Thyroid gland (tissue), 4 donors: ENCODE results near the gene ADAMTS16. TPM values are rescaled to one million over a fixed set of nuclear protein-coding genes. Genes with fewer than 3 reads are reported as not detected.
"Not testable (repeated sequence)": the region's sequence is repeated elsewhere in the genome, so short reads cannot be mapped to it uniquely, and the experiment has no call there.

ENCODE experiments used
- DNase-seq, 2 donors: peaks; one replicate each; pipeline ENCODE4 v3.0.0-alpha.2; 2019
- H3K27ac ChIP-seq, 3 donors: fragments of 200-600 bp; sonication (generic); 1 replicate in 2 of 3; 2 replicates in 1 of 3; pipeline ENCODE4 v1.5.1; 2016 to 2019; ENCODE audit warnings: mild to moderate bottlenecking in 1 of 3, moderate library complexity in 1 of 3
- H3K27me3 ChIP-seq: fragments of 200-600 bp; sonication (generic); one replicate; pipeline ENCODE4 v1.5.1; 2019
- H3K36me3 ChIP-seq, 2 donors: fragments of 200-600 bp; sonication (generic); one replicate each; pipeline ENCODE4 v1.5.1; 2016 to 2019
- H3K4me1 ChIP-seq, 2 donors: fragments of 200-600 bp; sonication (generic); one replicate each; pipeline ENCODE4 v1.5.1; 2017 to 2019
- H3K4me3 ChIP-seq, 3 donors: fragments of 200-600 bp; sonication (generic); replicated peaks in 1 of 3; 1 replicate in 2 of 3; 2 replicates in 1 of 3; pipeline ENCODE4 v1.5.1; 2016; ENCODE audit warnings: mild to moderate bottlenecking in 1 of 3
- H3K9me3 ChIP-seq: fragments of 200-600 bp; sonication (generic); one replicate; pipeline ENCODE4 v1.5.1; 2017
- POLR2A ChIP-seq, 2 donors: fragments of 450-650 bp; IDR thresholded peaks; one replicate each; pipeline ENCODE4 v1.6.1; 2017; ENCODE audit warnings: antibody characterized with exemption in 2 of 2, mild to moderate bottlenecking in 2 of 2, moderate library complexity in 1 of 2
- WGBS, 2 donors: methylation state at CpG; one replicate each; pipeline ENCODE4 v1.1.5; 2017; 5-methylcytosine and 5-hydroxymethylcytosine counted together
- intact Hi-C: fragments of 100-400 bp; cut with DNase I; formaldehyde crosslinking; loops from one replicate; pipeline ENCODE4 v1.15.1; 2023
- total RNA-seq, 4 donors: library from RNA; depleted of rRNA; stranded (reverse); fragments of >200 nt; gene quantifications; one replicate each; pipeline ENCODE4 v1.2.3, GENCODE V29; 2016
- TF ChIP-seq, protein P1 (sequence below), 6 experiments: fragments of 200-600 bp in 3 of 6; fragments of 450-650 bp in 3 of 6; sonication (generic) in 3 of 6; IDR thresholded peaks; one replicate each; pipeline ENCODE4 v1.5.1; 2016 to 2019; ENCODE audit warnings: antibody characterized with exemption in 6 of 6, mild to moderate bottlenecking in 2 of 6, inconsistent platforms in 1 of 6, moderate library complexity in 1 of 6

The ADAMTS16 gene
- total RNA-seq, 4 donors from 2014 or later, result 0.11 to 1.0 (median 0.16) TPM

- no peaks in the 10 kb centered on the region for H3K9me3 ChIP-seq
- no peak overlapping the region for H3K27ac ChIP-seq
- TF ChIP-seq POLR2A (IDR thresholded peaks at IDR 0.05), result no peak
- TF ChIP-seq, protein P1, sequence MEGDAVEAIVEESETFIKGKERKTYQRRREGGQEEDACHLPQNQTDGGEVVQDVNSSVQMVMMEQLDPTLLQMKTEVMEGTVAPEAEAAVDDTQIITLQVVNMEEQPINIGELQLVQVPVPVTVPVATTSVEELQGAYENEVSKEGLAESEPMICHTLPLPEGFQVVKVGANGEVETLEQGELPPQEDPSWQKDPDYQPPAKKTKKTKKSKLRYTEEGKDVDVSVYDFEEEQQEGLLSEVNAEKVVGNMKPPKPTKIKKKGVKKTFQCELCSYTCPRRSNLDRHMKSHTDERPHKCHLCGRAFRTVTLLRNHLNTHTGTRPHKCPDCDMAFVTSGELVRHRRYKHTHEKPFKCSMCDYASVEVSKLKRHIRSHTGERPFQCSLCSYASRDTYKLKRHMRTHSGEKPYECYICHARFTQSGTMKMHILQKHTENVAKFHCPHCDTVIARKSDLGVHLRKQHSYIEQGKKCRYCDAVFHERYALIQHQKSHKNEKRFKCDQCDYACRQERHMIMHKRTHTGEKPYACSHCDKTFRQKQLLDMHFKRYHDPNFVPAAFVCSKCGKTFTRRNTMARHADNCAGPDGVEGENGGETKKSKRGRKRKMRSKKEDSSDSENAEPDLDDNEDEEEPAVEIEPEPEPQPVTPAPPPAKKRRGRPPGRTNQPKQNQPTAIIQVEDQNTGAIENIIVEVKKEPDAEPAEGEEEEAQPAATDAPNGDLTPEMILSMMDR (IDR thresholded peaks at IDR 0.05), result no peak
- no peaks in the 10 kb centered on the region for H3K27me3 ChIP-seq
- H3K4me1 ChIP-seq, result no peaks in the 10 kb centered on the region
- 78 to 86% methylated on average over 8 of the region's 8 CpGs for WGBS, 2 donors
- H3K4me3 ChIP-seq, result no peak overlapping the region
- DNase-seq, result no peak
- H3K36me3 ChIP-seq, result no peaks in the 10 kb centered on the region
- intact Hi-C loops, result no loop called here
These were observed 11.4 kb upstream of the ADAMTS16 start for GRCh38 chr5:5128766-5129165.

DNA sequence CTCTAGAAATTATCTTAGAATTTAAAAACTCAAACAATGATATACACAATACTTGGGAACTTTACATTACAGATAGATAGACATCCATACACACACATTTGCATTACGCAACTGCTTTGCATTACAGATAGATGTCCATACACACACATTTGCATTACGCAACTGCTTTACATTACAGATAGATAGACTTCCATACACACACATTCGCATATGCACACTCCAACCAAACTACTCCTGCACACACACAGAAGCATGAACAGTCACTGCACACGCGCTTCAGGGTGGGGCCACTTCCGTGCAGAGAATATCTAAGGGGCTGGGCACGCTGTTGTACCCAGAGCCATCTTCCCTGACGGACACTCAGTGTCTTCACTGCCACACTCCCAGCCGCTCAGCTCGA, 7.9 kb upstream of the ADAMTS16 start:
- intact Hi-C loops, result no loop called here
- TF ChIP-seq POLR2A (IDR thresholded peaks at IDR 0.05), result no peak
- TF ChIP-seq, protein P1 (IDR thresholded peaks at IDR 0.05), result no peak
- no peaks in the 10 kb centered on the region for H3K9me3 ChIP-seq
- DNase-seq, result no peak
- no peaks in the 10 kb centered on the region for H3K27me3 ChIP-seq
- H3K4me3 ChIP-seq, result no peak overlapping the region
- 85 to 87% methylated on average over 10 of the region's 10 CpGs for WGBS, 2 donors
- H3K4me1 ChIP-seq, result no peaks in the 10 kb centered on the region
- no peak overlapping the region for H3K27ac ChIP-seq
- H3K36me3 ChIP-seq, result no peaks in the 10 kb centered on the region

GRCh38 chr5:5132693-5133295, 7.3 kb upstream of the ADAMTS16 start:
- Histone ChIP-seq H3K9me3 (no peaks in the 10 kb centered on the region), H3K27me3 (no peaks in the 10 kb centered on the region), H3K36me3 (no peaks in the 10 kb centered on the region), H3K4me1 (no peaks in the 10 kb centered on the region), H3K4me3 (no peak overlapping the region), H3K27ac (no peak overlapping the region)
- intact Hi-C loops, result no loop called here
- no peak for TF ChIP-seq POLR2A (IDR thresholded peaks at IDR 0.05)
- WGBS, 2 donors, result 84 to 86% methylated on average over 14 of the region's 15 CpGs
- DNase-seq, result no peak

DNA sequence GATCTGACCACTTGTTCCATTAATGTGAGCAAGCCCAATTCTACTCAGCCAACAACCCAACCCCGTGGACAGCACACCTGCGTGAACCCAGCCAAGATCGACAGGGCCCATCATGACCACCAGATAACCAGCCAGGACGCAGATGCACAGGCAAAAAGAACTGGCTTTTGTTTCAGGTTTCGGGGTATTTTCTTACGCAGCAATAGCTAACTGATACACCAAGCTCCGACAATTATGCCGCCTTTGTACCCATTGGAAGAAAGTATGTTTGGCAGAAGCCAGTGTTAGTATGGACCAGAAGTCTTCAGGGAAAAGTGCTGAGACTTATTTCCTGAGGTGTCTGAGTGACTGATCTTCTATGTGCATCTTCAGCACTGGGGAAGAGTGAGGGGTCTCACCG, 6.0 kb upstream of the ADAMTS16 start:
- H3K27me3 ChIP-seq, result no peaks in the 10 kb centered on the region
- 97 to 98% methylated on average over 8 to 9 of the region's 9 CpGs for WGBS, 2 donors
- no peak for TF ChIP-seq POLR2A (IDR thresholded peaks at IDR 0.05)
- TF ChIP-seq, protein P1 (IDR thresholded peaks at IDR 0.05), result no peak

DNA sequence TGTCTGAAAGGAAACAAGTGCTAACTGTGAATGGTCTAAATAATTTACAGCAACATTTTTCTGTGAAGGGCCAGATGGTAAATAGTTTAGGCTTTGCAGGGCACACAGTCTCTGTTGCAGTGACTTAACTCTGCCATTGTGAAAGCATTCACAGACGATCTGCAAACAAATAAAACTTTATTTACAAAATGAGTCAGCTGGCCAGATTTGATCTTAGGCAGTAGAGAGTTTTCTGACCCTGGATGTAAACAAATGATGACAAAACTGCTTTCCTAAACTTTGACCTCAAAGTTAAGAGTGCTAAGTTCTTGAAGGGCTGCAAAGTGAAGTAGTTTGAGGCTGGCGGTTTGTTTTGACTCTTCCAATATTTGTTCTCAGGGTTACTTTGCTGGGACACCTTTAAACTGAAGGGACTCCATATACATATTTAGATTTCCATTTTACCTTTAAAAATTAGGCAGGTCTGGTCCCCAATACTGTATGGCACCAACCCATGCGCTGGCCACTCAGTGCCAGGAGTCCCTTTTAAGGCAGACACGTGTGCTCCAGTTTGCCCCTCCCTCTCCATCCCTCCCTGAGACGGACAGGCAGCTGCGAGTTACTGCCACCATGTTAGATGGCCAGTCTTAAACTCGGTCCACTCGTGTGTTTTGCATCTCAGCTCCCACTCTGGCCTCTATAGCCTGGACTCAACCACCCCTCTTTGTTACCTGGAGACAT, 4.0 kb upstream of the ADAMTS16 start:
- TF ChIP-seq POLR2A (IDR thresholded peaks at IDR 0.05), result no peak
- TF ChIP-seq, protein P1 (IDR thresholded peaks at IDR 0.05), result no peak
- DNase-seq, result no peak
- Histone ChIP-seq H3K4me3 (no peak overlapping the region), H3K36me3 (no peaks in the 10 kb centered on the region), H3K4me1 (peaks cover 7 to 16% of the 10 kb centered on the region in 2 donors), H3K27me3 (peaks cover 6% of the 10 kb centered on the region), H3K27ac (no peak overlapping the region), H3K9me3 (no peaks in the 10 kb centered on the region)
- 33 to 47% methylated on average over 8 of the region's 8 CpGs for WGBS, 2 donors
- intact Hi-C loops, result no loop called here

More for the DNA sequence above, 6.0 kb upstream of the ADAMTS16 start:
- intact Hi-C loops, result no loop called here
- H3K36me3 ChIP-seq, result no peaks in the 10 kb centered on the region
- no peaks in the 10 kb centered on the region for H3K4me1 ChIP-seq
- no peak overlapping the region for H3K4me3 ChIP-seq
- H3K9me3 ChIP-seq, result no peaks in the 10 kb centered on the region
- no peak overlapping the region for H3K27ac ChIP-seq
- no peak for DNase-seq

DNA sequence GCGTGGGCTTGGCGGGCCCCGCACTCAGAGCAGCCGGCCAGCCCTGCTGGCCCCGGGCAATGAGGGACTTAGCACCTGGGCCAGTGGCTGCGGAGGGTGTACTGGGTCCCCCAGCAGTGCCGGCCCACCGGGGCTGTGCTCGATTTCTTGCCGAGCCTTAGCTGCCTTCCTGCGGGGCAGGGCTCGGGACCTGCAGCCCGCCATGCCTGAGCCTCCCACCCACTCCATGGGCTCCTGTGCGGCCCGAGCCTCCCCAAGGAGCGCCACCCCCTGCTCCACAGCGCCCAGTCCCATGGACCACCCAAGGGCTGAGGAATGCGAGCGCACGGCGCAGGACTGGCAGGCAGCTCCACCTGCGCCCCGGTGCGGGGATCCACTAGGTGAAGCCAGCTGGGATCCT, 2.3 kb upstream of the ADAMTS16 start:
- H3K36me3 ChIP-seq, H3K9me3 ChIP-seq, H3K27ac ChIP-seq, H3K4me3 ChIP-seq, H3K27me3 ChIP-seq, intact Hi-C loops, DNase-seq: not testable (repeated sequence)
- peaks cover 8 to 19% of the 10 kb centered on the region in 2 donors for H3K4me1 ChIP-seq
- whole genome bisulfite sequencing, 2 donors, result 87 to 96% methylated on average over 3 to 14 of the region's 24 CpGs
